ENCODE data around the gene LRPPRC. TPM values are rescaled to one million over a fixed set of nuclear protein-coding genes. Genes with fewer than 3 reads are reported as not detected.

Gene LRPPRC
- polyA plus RNA-seq, 3 donors = 102 to 124 (median 115) TPM

DNA sequence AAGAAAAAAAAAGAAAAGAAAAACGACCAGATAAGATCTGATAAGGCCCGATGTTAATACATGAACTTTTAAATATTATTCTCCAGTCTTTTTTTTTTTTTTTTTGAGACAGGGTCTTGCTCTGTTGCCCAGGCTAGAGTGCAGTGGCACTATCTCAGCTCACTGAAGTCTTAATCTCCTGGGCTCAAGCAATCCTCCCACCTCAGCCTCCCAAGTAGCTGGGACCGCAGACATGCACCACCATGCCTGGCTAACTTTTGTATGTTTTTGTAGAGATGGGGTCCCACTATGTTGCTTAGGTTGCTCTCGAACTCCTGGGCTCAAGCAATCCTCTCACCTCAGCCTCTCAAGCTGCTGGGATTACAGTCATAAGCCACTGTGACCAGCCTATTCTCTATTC, 158.8 kb downstream of the LRPPRC start:
- DNase-seq = no peak

Other genes with a start within 250 kb of the LRPPRC start
- 10 to 100 TPM; 49.2 to 96.6 (median 82.6) TPM for gene DYNC2LI1, start 221.9 kb downstream of the LRPPRC start, polyA plus RNA-seq (ENCODE audit: insufficient read length in 3 of 3)
- gene ABCG5, start 157.2 kb downstream of the LRPPRC start, polyA plus RNA-seq (ENCODE audit: insufficient read length in 3 of 3) = under 1 TPM; 0.40 to 0.84 (median 0.75) TPM
- gene ABCG8, start 157.0 kb downstream of the LRPPRC start, polyA plus RNA-seq (ENCODE audit: insufficient read length in 3 of 3) = 1 to 10 TPM in 2 of 3 donors, under 1 TPM in 1; 0.84 to 1.3 (median 1.1) TPM
- 10 to 100 TPM; 57.0 to 77.0 (median 66.2) TPM for gene PPM1B, start 172.9 kb upstream of the LRPPRC start, polyA plus RNA-seq (ENCODE audit: insufficient read length in 3 of 3)